ENCODE results near the gene TRPT1.

GRCh38 chr11:64265176-64266160 lies 39.5 kb upstream of the TRPT1 start:
- TF ChIP-seq, protein P1, sequence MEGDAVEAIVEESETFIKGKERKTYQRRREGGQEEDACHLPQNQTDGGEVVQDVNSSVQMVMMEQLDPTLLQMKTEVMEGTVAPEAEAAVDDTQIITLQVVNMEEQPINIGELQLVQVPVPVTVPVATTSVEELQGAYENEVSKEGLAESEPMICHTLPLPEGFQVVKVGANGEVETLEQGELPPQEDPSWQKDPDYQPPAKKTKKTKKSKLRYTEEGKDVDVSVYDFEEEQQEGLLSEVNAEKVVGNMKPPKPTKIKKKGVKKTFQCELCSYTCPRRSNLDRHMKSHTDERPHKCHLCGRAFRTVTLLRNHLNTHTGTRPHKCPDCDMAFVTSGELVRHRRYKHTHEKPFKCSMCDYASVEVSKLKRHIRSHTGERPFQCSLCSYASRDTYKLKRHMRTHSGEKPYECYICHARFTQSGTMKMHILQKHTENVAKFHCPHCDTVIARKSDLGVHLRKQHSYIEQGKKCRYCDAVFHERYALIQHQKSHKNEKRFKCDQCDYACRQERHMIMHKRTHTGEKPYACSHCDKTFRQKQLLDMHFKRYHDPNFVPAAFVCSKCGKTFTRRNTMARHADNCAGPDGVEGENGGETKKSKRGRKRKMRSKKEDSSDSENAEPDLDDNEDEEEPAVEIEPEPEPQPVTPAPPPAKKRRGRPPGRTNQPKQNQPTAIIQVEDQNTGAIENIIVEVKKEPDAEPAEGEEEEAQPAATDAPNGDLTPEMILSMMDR (IDR thresholded peaks at IDR 0.05): no peak
- TF ChIP-seq EP300 (IDR thresholded peaks at IDR 0.05) (no peak), POLR2A (IDR thresholded peaks at IDR 0.05) (no peak)

Data from suprapubic skin (tissue), 3 donors.